Neuronal stem cell (in vitro differentiated cells): ENCODE results near the gene EPB41L4A.

ENCODE experiments used
- DNase-seq: peaks from one replicate; pipeline ENCODE4 v3.0.0-alpha.2; 2013; ENCODE audit warnings: low spot score
- H2AFZ ChIP-seq: one replicate; pipeline ENCODE4 v1.6.1; 2013; ENCODE audit warnings: mild to moderate bottlenecking, low read length, inconsistent platforms
- H2AK5ac ChIP-seq: 2 replicates; pipeline ENCODE4 v1.6.1; 2013; ENCODE audit warnings: low read depth, mild to moderate bottlenecking, inconsistent platforms, low read length, moderate library complexity, mixed read lengths
- H2BK120ac ChIP-seq: 2 replicates; pipeline ENCODE4 v1.6.1; 2013; ENCODE audit warnings: low read depth, mild to moderate bottlenecking, inconsistent platforms, low read length, moderate library complexity, mixed read lengths
- H2BK12ac ChIP-seq: one replicate; pipeline ENCODE4 v1.6.1; 2013; ENCODE audit warnings: low read length, inconsistent platforms
- H2BK15ac ChIP-seq: 2 replicates; pipeline ENCODE4 v1.6.1; 2013; ENCODE audit warnings: mild to moderate bottlenecking, low read length, inconsistent platforms, mixed read lengths
- H2BK5ac ChIP-seq: one replicate; pipeline ENCODE4 v1.6.1; 2013; ENCODE audit warnings: inconsistent platforms, mild to moderate bottlenecking, low read length, moderate library complexity
- H3K14ac ChIP-seq: one replicate; pipeline ENCODE4 v1.6.1; 2013; ENCODE audit warnings: low read length, inconsistent platforms
- H3K18ac ChIP-seq: 2 replicates; pipeline ENCODE4 v1.6.1; 2013; ENCODE audit warnings: low read length, inconsistent platforms
- H3K23ac ChIP-seq: 2 replicates; pipeline ENCODE4 v1.6.1; 2013; ENCODE audit warnings: low read depth, mild to moderate bottlenecking, mixed read lengths, low read length, inconsistent platforms; ENCODE audit not compliant: poor library complexity
- H3K27ac ChIP-seq: replicated peaks from 3 replicates; pipeline ENCODE4 v1.5.1; 2013; ENCODE audit warnings: low read length, inconsistent platforms
- H3K27me3 ChIP-seq, 3 experiments: 2 replicates each; pipeline ENCODE4 v1.6.1; 2013; ENCODE audit warnings: low read length in 3 of 3, mild to moderate bottlenecking in 2 of 3, inconsistent platforms in 1 of 3, low read depth in 1 of 3, mixed read lengths in 1 of 3, moderate library complexity in 1 of 3; ENCODE audit not compliant: control insufficient read depth in 3 of 3, insufficient read depth in 3 of 3
- H3K36me3 ChIP-seq, 2 donors: replicated peaks in 1 of 2; 2 replicates each; pipeline ENCODE4 v1.6.1; 2013; ENCODE audit warnings: low read length in 2 of 2; ENCODE audit not compliant: control insufficient read depth in 2 of 2, insufficient read depth in 2 of 2
- H3K4ac ChIP-seq: 2 replicates; pipeline ENCODE4 v1.6.1; 2013; ENCODE audit warnings: inconsistent platforms, mild to moderate bottlenecking, low read length, moderate library complexity
- H3K4me1 ChIP-seq, 2 donors: 1 replicate in 1 of 2; 2 replicates in 1 of 2; pipeline ENCODE4 v1.6.1; 2013; ENCODE audit warnings: low read length in 2 of 2, low read depth in 1 of 2; ENCODE audit not compliant: control insufficient read depth in 2 of 2, insufficient read depth in 1 of 2
- H3K4me2 ChIP-seq: one replicate; pipeline ENCODE4 v1.6.1; 2013; ENCODE audit warnings: mild to moderate bottlenecking, low read length, inconsistent platforms; ENCODE audit not compliant: insufficient read depth, poor library complexity, severe bottlenecking
- H3K4me3 ChIP-seq, 2 donors: 2 replicates each; pipeline ENCODE4 v1.5.1; 2013; ENCODE audit warnings: low read length in 2 of 2, mild to moderate bottlenecking in 2 of 2, inconsistent platforms in 1 of 2, moderate library complexity in 1 of 2
- H3K79me1 ChIP-seq: one replicate; pipeline ENCODE4 v1.6.1; 2013; ENCODE audit warnings: low read depth, mild to moderate bottlenecking, inconsistent platforms, low read length, moderate library complexity
- H3K9ac ChIP-seq: one replicate; pipeline ENCODE4 v1.6.1; 2013; ENCODE audit warnings: mild to moderate bottlenecking, low read depth, low read length, inconsistent platforms; ENCODE audit not compliant: poor library complexity
- H3K9me3 ChIP-seq, 2 donors: replicated peaks in 1 of 2; 2 replicates each; pipeline versions ENCODE3 to v1.6.1; 2013; ENCODE audit warnings: low read length in 2 of 2, mild to moderate bottlenecking in 2 of 2, inconsistent platforms in 1 of 2, low read depth in 1 of 2, mixed read lengths in 1 of 2, moderate library complexity in 1 of 2; ENCODE audit not compliant: control insufficient read depth in 2 of 2, insufficient read depth in 1 of 2
- H4K8ac ChIP-seq: one replicate; pipeline ENCODE4 v1.6.1; 2013; ENCODE audit warnings: low read depth, mild to moderate bottlenecking, inconsistent platforms, low read length, moderate library complexity
- H4K91ac ChIP-seq: one replicate; pipeline ENCODE4 v1.6.1; 2013; ENCODE audit warnings: low read length, low read depth, mild to moderate bottlenecking, inconsistent platforms; ENCODE audit not compliant: poor library complexity
- WGBS, 2 donors: extraction: QIAGEN DNeasy Blood & Tissue Kit; methylation state at CpG; one replicate each; pipeline ENCODE4 v1.1.7; 2013; ENCODE audit warnings: missing lambda C conversion rate in 2 of 2, mixed read lengths in 1 of 2; ENCODE audit not compliant: insufficient read length in 2 of 2, insufficient replicate concordance in 1 of 2; ENCODE audit errors: extremely low coverage in 2 of 2; 5-methylcytosine and 5-hydroxymethylcytosine counted together

EPB41L4A gene

GRCh38 chr5:112119508-112119907 lies 299.6 kb downstream of the EPB41L4A start:
- Histone ChIP-seq H3K4me2 (no peak overlapping the region), H2BK12ac (no peak overlapping the region), H3K9ac (no peak overlapping the region), H3K4ac (no peak overlapping the region), H3K27ac (no peak overlapping the region), H3K23ac (no peak overlapping the region), H2BK15ac (no peak overlapping the region), H3K14ac (no peak overlapping the region), H3K4me1 (no peaks in the 10 kb centered on the region), H3K36me3 (no peaks in the 10 kb centered on the region), H2AFZ (no peak overlapping the region), H2AK5ac (no peak overlapping the region), H3K18ac (no peak overlapping the region), H2BK5ac (no peak overlapping the region), H4K8ac (no peak overlapping the region), H4K91ac (no peak overlapping the region), H3K9me3 (peaks cover 0 to 3% of the 10 kb centered on the region in 2 donors), H3K79me1 (no peaks in the 10 kb centered on the region), H3K4me3 (no peak overlapping the region), H2BK120ac (no peak overlapping the region), H3K27me3 (no peaks in the 10 kb centered on the region)
- no peak for DNase-seq
- WGBS, 2 donors: no CpG with 5 or more reads among the region's 3 CpGs

GRCh38 chr5:112117551-112117950 lies 301.5 kb downstream of the EPB41L4A start:
- Histone ChIP-seq H2BK15ac (no peak overlapping the region), H2BK120ac (no peak overlapping the region), H2BK12ac (no peak overlapping the region), H4K91ac (no peak overlapping the region), H3K14ac (no peak overlapping the region), H4K8ac (no peak overlapping the region), H3K9me3 (peaks cover 0 to 3% of the 10 kb centered on the region in 2 donors), H3K4me3 (no peak overlapping the region), H2AFZ (no peak overlapping the region), H3K4ac (no peak overlapping the region), H2BK5ac (no peak overlapping the region), H3K9ac (no peak overlapping the region), H2AK5ac (no peak overlapping the region), H3K4me1 (no peaks in the 10 kb centered on the region), H3K4me2 (no peak overlapping the region), H3K27ac (no peak overlapping the region), H3K36me3 (no peaks in the 10 kb centered on the region), H3K27me3 (no peaks in the 10 kb centered on the region), H3K18ac (no peak overlapping the region), H3K79me1 (no peaks in the 10 kb centered on the region), H3K23ac (no peak overlapping the region)
- no CpG with 5 or more reads among the region's 1 CpG for WGBS, 2 donors
- DNase-seq: no peak

- Histone ChIP-seq H2BK12ac (no peak overlapping the region), H3K4me2 (no peak overlapping the region), H2AK5ac (no peak overlapping the region), H3K27me3 (no peaks in the 10 kb centered on the region), H3K9ac (no peak overlapping the region), H3K36me3 (no peaks in the 10 kb centered on the region), H3K4me1 (no peaks in the 10 kb centered on the region), H3K9me3 (peaks cover 0 to 3% of the 10 kb centered on the region in 2 donors), H2BK120ac (no peak overlapping the region), H3K18ac (no peak overlapping the region), H3K79me1 (no peaks in the 10 kb centered on the region), H3K14ac (no peak overlapping the region), H2BK15ac (no peak overlapping the region), H3K27ac (no peak overlapping the region), H3K4ac (no peak overlapping the region), H2BK5ac (no peak overlapping the region), H2AFZ (no peak overlapping the region), H4K91ac (no peak overlapping the region), H3K23ac (no peak overlapping the region), H4K8ac (no peak overlapping the region), H3K4me3 (no peak overlapping the region)
- no peak for DNase-seq
These were observed 302.7 kb downstream of the EPB41L4A start for GRCh38 chr5:112116371-112116770.

GRCh38 chr5:112113565-112113964 lies 305.5 kb downstream of the EPB41L4A start:
- Histone ChIP-seq H2BK12ac (no peak overlapping the region), H3K23ac (no peak overlapping the region), H3K4me1 (no peaks in the 10 kb centered on the region), H3K9ac (no peak overlapping the region), H3K79me1 (no peaks in the 10 kb centered on the region), H2BK5ac (no peak overlapping the region), H3K4ac (no peak overlapping the region), H3K4me2 (no peak overlapping the region), H2BK15ac (no peak overlapping the region), H4K8ac (no peak overlapping the region), H3K4me3 (no peak overlapping the region), H3K18ac (no peak overlapping the region), H2AFZ (no peak overlapping the region), H3K27ac (no peak overlapping the region), H3K27me3 (no peaks in the 10 kb centered on the region), H2BK120ac (no peak overlapping the region), H3K14ac (no peak overlapping the region), H3K36me3 (no peaks in the 10 kb centered on the region), H3K9me3 (no peaks in the 10 kb centered on the region), H4K91ac (no peak overlapping the region), H2AK5ac (no peak overlapping the region)
- WGBS, 2 donors: no CpG with 5 or more reads among the region's 2 CpGs
- DNase-seq: no peak
